Neural progenitor cell (in vitro differentiated cells): Measurements from ENCODE around the gene SDHAF2. TPM values are rescaled to one million over a fixed set of nuclear protein-coding genes. Genes with fewer than 3 reads are reported as not detected.
"Not testable (repeated sequence)": the region's sequence is repeated elsewhere in the genome, so short reads cannot be mapped to it uniquely, and the experiment has no call there.

ENCODE experiments used
- DNase-seq: peaks from one replicate; pipeline ENCODE4 v3.0.0-alpha.2; 2016; ENCODE audit warnings: low spot score
- H2AFZ ChIP-seq: fragments of 200-600 bp; sonication (generic); replicated peaks from 2 replicates; pipeline ENCODE4 v1.6.1; 2016; ENCODE audit warnings: antibody characterized with exemption
- H3F3A ChIP-seq: fragments of 200-600 bp; sonication (generic); 2 replicates; pipeline ENCODE4 v1.6.1; 2016; ENCODE audit warnings: antibody characterized with exemption, low read depth
- H3K27ac ChIP-seq: fragments of 200-600 bp; sonication (generic); 2 replicates; pipeline ENCODE4 v1.5.1; 2016; ENCODE audit warnings: mild to moderate bottlenecking
- H3K27me3 ChIP-seq: fragments of 200-600 bp; sonication (generic); 2 replicates; pipeline ENCODE4 v1.6.1; 2016; ENCODE audit warnings: mild to moderate bottlenecking, moderate library complexity
- H3K36me3 ChIP-seq: fragments of 200-600 bp; sonication (generic); 2 replicates; pipeline ENCODE4 v1.5.1; 2016
- H3K4me1 ChIP-seq: fragments of 200-600 bp; sonication (generic); 2 replicates; pipeline ENCODE4 v1.6.1; 2016; ENCODE audit warnings: mixed run types
- H3K4me2 ChIP-seq: fragments of 200-600 bp; sonication (generic); 2 replicates; pipeline ENCODE4 v1.6.1; 2016
- H3K4me3 ChIP-seq: fragments of 200-600 bp; sonication (generic); 2 replicates; pipeline ENCODE4 v1.5.1; 2016
- H3K79me2 ChIP-seq: fragments of 200-600 bp; sonication (generic); 2 replicates; pipeline ENCODE4 v1.6.1; 2016; ENCODE audit warnings: low read depth
- H3K9ac ChIP-seq: fragments of 200-600 bp; sonication (generic); 2 replicates; pipeline ENCODE4 v1.6.1; 2016
- H3K9me3 ChIP-seq: fragments of 200-600 bp; sonication (generic); 2 replicates; pipeline ENCODE4 v1.5.1; 2016; ENCODE audit warnings: low read depth
- H4K20me1 ChIP-seq: fragments of 200-600 bp; sonication (generic); 2 replicates; pipeline ENCODE4 v1.6.1; 2016; ENCODE audit warnings: low read depth
- H3K27ac Mint-ChIP-seq: 3 replicates; pipeline ENCODE4 v1.8.0; 2021; ENCODE audit warnings: mixed read lengths
- H3K27me3 Mint-ChIP-seq: 2 replicates; pipeline ENCODE4 v1.8.0; 2022; ENCODE audit warnings: low read depth, mild to moderate bottlenecking, inconsistent platforms, moderate library complexity, mixed read lengths; ENCODE audit not compliant: insufficient read depth
- H3K36me3 Mint-ChIP-seq: 3 replicates; pipeline ENCODE4 v1.8.0; 2021; ENCODE audit warnings: mixed read lengths
- H3K4me1 Mint-ChIP-seq: 3 replicates; pipeline ENCODE4 v1.8.0; 2021; ENCODE audit warnings: mixed read lengths
- H3K4me3 Mint-ChIP-seq: 3 replicates; pipeline ENCODE4 v1.8.0; 2021; ENCODE audit warnings: mild to moderate bottlenecking, moderate library complexity, mixed read lengths
- H3K9me3 Mint-ChIP-seq: 3 replicates; pipeline ENCODE4 v1.8.0; 2020; ENCODE audit warnings: mixed read lengths
- EZH2 ChIP-seq: fragments of 200-600 bp; sonication (generic); IDR thresholded peaks from 2 replicates; pipeline ENCODE4 v1.6.1; 2017; ENCODE audit warnings: antibody characterized with exemption, mild to moderate bottlenecking, moderate library complexity
- EZH2phosphoT487 ChIP-seq: fragments of 200-600 bp; sonication (generic); IDR thresholded peaks from 2 replicates; pipeline ENCODE4 v1.6.1; 2017; ENCODE audit warnings: antibody characterized with exemption
- total RNA-seq: library from RNA; depleted of rRNA; stranded (reverse); fragments of >200 nt; gene quantifications from 2 replicates; pipeline ENCODE4 v1.2.3, GENCODE V29; 2015; ENCODE audit warnings: low replicate concordance
- TF ChIP-seq, protein P1 (sequence below): fragments of 200-600 bp; sonication (generic); IDR thresholded peaks from 2 replicates; pipeline ENCODE4 v1.5.1; 2017; ENCODE audit warnings: antibody characterized with exemption, mild to moderate bottlenecking

The SDHAF2 gene
- total RNA-seq, 1 donor from 2014 or later, result 27.4 TPM

DNA sequence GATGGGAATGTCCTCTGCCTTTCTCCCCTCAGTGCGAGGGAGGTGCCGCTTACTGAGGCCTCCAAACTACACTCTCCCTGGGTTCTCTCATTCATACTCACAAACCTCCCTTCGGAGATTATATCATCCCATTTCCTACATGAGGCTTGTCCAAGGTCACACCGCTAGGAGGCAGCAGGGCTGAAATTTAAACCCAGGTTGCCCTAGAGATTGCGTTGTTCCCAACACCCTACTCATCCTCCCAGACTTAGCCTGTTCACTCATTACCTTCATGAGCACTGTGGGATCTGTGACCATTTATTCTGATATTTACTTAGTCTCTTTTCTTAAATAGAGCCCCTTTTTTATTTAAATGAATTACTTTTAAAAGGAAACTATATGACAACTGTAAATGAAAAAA lies 31.1 kb downstream of the SDHAF2 start:
- H3K4me3 ChIP-seq, result no peak overlapping the region
- Mint-ChIP-seq H3K4me3 (no peak overlapping the region), H3K27ac (no peak overlapping the region), H3K4me1 (no peaks in the 10 kb centered on the region), H3K9me3 (no peaks in the 10 kb centered on the region), H3K36me3 (peaks cover 7% of the 10 kb centered on the region), H3K27me3 (no peaks in the 10 kb centered on the region)
- H3K9me3 ChIP-seq, result no peaks in the 10 kb centered on the region
- no peaks in the 10 kb centered on the region for H3K79me2 ChIP-seq
- TF ChIP-seq EZH2 (no peak), EZH2phosphoT487 (no peak)
- TF ChIP-seq, protein P1, sequence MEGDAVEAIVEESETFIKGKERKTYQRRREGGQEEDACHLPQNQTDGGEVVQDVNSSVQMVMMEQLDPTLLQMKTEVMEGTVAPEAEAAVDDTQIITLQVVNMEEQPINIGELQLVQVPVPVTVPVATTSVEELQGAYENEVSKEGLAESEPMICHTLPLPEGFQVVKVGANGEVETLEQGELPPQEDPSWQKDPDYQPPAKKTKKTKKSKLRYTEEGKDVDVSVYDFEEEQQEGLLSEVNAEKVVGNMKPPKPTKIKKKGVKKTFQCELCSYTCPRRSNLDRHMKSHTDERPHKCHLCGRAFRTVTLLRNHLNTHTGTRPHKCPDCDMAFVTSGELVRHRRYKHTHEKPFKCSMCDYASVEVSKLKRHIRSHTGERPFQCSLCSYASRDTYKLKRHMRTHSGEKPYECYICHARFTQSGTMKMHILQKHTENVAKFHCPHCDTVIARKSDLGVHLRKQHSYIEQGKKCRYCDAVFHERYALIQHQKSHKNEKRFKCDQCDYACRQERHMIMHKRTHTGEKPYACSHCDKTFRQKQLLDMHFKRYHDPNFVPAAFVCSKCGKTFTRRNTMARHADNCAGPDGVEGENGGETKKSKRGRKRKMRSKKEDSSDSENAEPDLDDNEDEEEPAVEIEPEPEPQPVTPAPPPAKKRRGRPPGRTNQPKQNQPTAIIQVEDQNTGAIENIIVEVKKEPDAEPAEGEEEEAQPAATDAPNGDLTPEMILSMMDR, result peak; percentile 15
- H2AFZ ChIP-seq, result no peak overlapping the region
- DNase-seq, result no peak
- no peak overlapping the region for H3K9ac ChIP-seq
- H3K27me3 ChIP-seq, result no peaks in the 10 kb centered on the region
- H3K27ac ChIP-seq, result no peak overlapping the region
- H3K4me1 ChIP-seq, result no peaks in the 10 kb centered on the region
- no peaks in the 10 kb centered on the region for H4K20me1 ChIP-seq
- H3K4me2 ChIP-seq, result no peak overlapping the region
- no peaks in the 10 kb centered on the region for H3K36me3 ChIP-seq
- H3F3A ChIP-seq, result no peaks in the 10 kb centered on the region

- not testable (repeated sequence) for H3K4me3 ChIP-seq, H3K27ac Mint-ChIP-seq
These were observed 37.7 kb downstream of the SDHAF2 start for GRCh38 chr11:61467602-61468001.

GRCh38 chr11:61468002-61468401 lies 38.1 kb downstream of the SDHAF2 start:
- Histone ChIP-seq H3K4me3 (no peak overlapping the region), H3K27me3 (no peaks in the 10 kb centered on the region), H3K79me2 (no peaks in the 10 kb centered on the region), H3F3A (peaks cover 4% of the 10 kb centered on the region), H3K4me2 (no peak overlapping the region), H4K20me1 (peaks cover 10% of the 10 kb centered on the region), H3K36me3 (no peaks in the 10 kb centered on the region), H2AFZ (no peak overlapping the region), H3K4me1 (peaks cover 6% of the 10 kb centered on the region), H3K27ac (no peak overlapping the region), H3K9ac (no peak overlapping the region), H3K9me3 (no peaks in the 10 kb centered on the region)
- no peak for DNase-seq
- no peaks in the 10 kb centered on the region for H3K9me3 Mint-ChIP-seq
- peak overlapping the region; percentile 10 for H3K4me3 Mint-ChIP-seq
- peaks cover 5% of the 10 kb centered on the region for H3K27me3 Mint-ChIP-seq
- TF ChIP-seq EZH2, result no peak
- no peak for TF ChIP-seq EZH2phosphoT487
- TF ChIP-seq, protein P1, result no peak
- H3K36me3 Mint-ChIP-seq, result peaks cover 7% of the 10 kb centered on the region
- H3K4me1 Mint-ChIP-seq, result no peaks in the 10 kb centered on the region
- H3K27ac Mint-ChIP-seq, result no peak overlapping the region

More at GRCh38 chr11:61467602-61468001, 37.7 kb downstream of the SDHAF2 start:
- H3K4me3 Mint-ChIP-seq, H3K27me3 Mint-ChIP-seq, H3K4me1 Mint-ChIP-seq, H3K36me3 ChIP-seq, H3K27me3 ChIP-seq, H4K20me1 ChIP-seq, H3K79me2 ChIP-seq, H2AFZ ChIP-seq, H3K9me3 ChIP-seq, DNase-seq, H3K36me3 Mint-ChIP-seq, H3K9ac ChIP-seq, H3K27ac ChIP-seq, H3K9me3 Mint-ChIP-seq, H3F3A ChIP-seq, H3K4me2 ChIP-seq, H3K4me1 ChIP-seq: not testable (repeated sequence)

DNA sequence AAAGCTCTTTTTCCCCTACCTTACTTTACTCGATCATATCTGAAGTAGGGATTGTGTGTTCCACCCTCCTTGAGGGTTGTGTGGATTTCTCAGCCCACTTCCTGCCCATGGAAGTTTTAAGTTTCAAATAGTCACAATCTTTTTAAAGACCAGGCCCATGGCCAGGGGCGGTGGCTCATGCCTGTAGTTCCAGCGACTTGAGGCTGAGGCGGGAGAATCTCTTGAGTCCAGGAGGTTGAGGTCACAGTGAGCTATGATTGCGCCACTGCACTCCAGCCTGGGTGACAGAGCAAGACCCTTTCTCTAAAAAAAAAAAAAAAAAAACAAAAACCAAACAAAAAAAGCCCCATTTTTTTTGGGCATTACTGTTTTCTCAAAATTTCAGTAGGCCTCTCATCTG lies 42.4 kb downstream of the SDHAF2 start:
- Histone ChIP-seq H3K9me3 (no peaks in the 10 kb centered on the region), H2AFZ (no peak overlapping the region), H3K4me2 (no peak overlapping the region), H4K20me1 (peaks cover 19% of the 10 kb centered on the region), H3K27me3 (no peaks in the 10 kb centered on the region), H3K27ac (no peak overlapping the region), H3K4me3 (no peak overlapping the region), H3K36me3 (no peaks in the 10 kb centered on the region), H3K79me2 (no peaks in the 10 kb centered on the region), H3F3A (peaks cover 8% of the 10 kb centered on the region), H3K9ac (no peak overlapping the region), H3K4me1 (peaks cover 7% of the 10 kb centered on the region)
- Mint-ChIP-seq H3K27ac (no peak overlapping the region), H3K4me1 (peaks cover 2% of the 10 kb centered on the region), H3K9me3 (no peaks in the 10 kb centered on the region), H3K4me3 (no peak overlapping the region), H3K27me3 (peaks cover 5% of the 10 kb centered on the region), H3K36me3 (peaks cover 11% of the 10 kb centered on the region)
- TF ChIP-seq EZH2phosphoT487 (no peak), EZH2 (no peak)
- TF ChIP-seq, protein P1, result no peak
- DNase-seq, result no peak
